Caco-2 (cell line): ENCODE measurements around the gene VPS8. TPM values are rescaled to one million over a fixed set of nuclear protein-coding genes. Genes with fewer than 3 reads are reported as not detected.

Source experiments
- BruUV-seq: library from RNA; stranded (reverse); fragments of 400-500 nt; replicated peaks from 2 replicates; lab custom pipeline; 2021; lab: Mats Ljungman, UMichigan
- CTCF ChIA-PET: fragments of 300-600 bp; sonication (Branson Sonifier 250); formaldehyde crosslinking; loops from one replicate; lab custom pipeline; 2022; ENCODE audit warnings: antibody characterized with exemption; lab: Charles Lee
- POLR2A ChIA-PET: fragments of 300-600 bp; sonication (Branson Sonifier 250); formaldehyde crosslinking; loops from one replicate; lab custom pipeline; 2022; ENCODE audit warnings: antibody characterized with exemption; lab: Charles Lee
- DNase-seq, 2 experiments: peaks; one replicate each; pipeline versions ENCODE4 v3.0.0 to v3.0.0-alpha.2; 2020 to 2022
- H3K27me3 ChIP-seq: replicated peaks from 2 replicates; pipeline ENCODE4 v1.6.0; 2011; ENCODE audit warnings: low read length; ENCODE audit not compliant: control insufficient read depth, insufficient read depth
- H3K36me3 ChIP-seq: 2 replicates; pipeline ENCODE4 v1.5.1; 2011; ENCODE audit warnings: low read length; ENCODE audit not compliant: control insufficient read depth, insufficient read depth
- H3K4me1 ChIP-seq: fragments of 250-450 bp; sonication (Bioruptor Pico); 2 replicates; pipeline ENCODE4 v1.5.1; 2020; ENCODE audit warnings: mild to moderate bottlenecking
- H3K4me3 ChIP-seq: 2 replicates; pipeline ENCODE4 v1.5.1; 2011; ENCODE audit warnings: low read depth, mild to moderate bottlenecking, control low read depth, low read length
- H3K9me3 ChIP-seq: fragments of 250-450 bp; sonication (Bioruptor Pico); 2 replicates; pipeline ENCODE4 v1.5.1; 2020; ENCODE audit warnings: mild to moderate bottlenecking, moderate library complexity
- H3K27ac Mint-ChIP-seq: one replicate; pipeline ENCODE4 v1.8.0; 2022; ENCODE audit warnings: mixed read lengths; ENCODE audit not compliant: unreplicated experiment
- H3K27me3 Mint-ChIP-seq: one replicate; pipeline ENCODE4 v1.8.0; 2022; ENCODE audit warnings: mixed read lengths; ENCODE audit not compliant: insufficient read depth, unreplicated experiment
- H3K36me3 Mint-ChIP-seq: one replicate; pipeline ENCODE4 v1.8.0; 2022; ENCODE audit warnings: mild to moderate bottlenecking, mixed read lengths; ENCODE audit not compliant: insufficient read depth, unreplicated experiment
- H3K4me1 Mint-ChIP-seq: one replicate; pipeline ENCODE4 v1.8.0; 2022; ENCODE audit warnings: low read depth, mixed read lengths; ENCODE audit not compliant: unreplicated experiment
- H3K4me3 Mint-ChIP-seq: one replicate; pipeline ENCODE4 v1.8.0; 2022; ENCODE audit warnings: mild to moderate bottlenecking, moderate library complexity, mixed read lengths; ENCODE audit not compliant: unreplicated experiment
- H3K9me3 Mint-ChIP-seq: one replicate; pipeline ENCODE4 v1.8.0; 2022; ENCODE audit warnings: mixed read lengths; ENCODE audit not compliant: unreplicated experiment
- intact Hi-C: fragments of 100-400 bp; cut with micrococcal nuclease; formaldehyde crosslinking; loops from one replicate; pipeline ENCODE4 v1.10.0; 2022; ENCODE audit not compliant: unreplicated experiment
- total RNA-seq: library from RNA; stranded (reverse); gene quantifications from 2 replicates; pipeline ENCODE4 v1.2.3, GENCODE V29; 2022
- TF ChIP-seq, protein P1 (sequence below), 2 experiments: fragments of 200-600 bp in 1 of 2; IDR thresholded peaks; 1 replicate in 1 of 2; 2 replicates in 1 of 2; pipeline versions ENCODE4 v1.5.1 to v1.8.0; 2011 to 2022; ENCODE audit warnings: antibody characterized with exemption in 1 of 2, control low read depth in 1 of 2, inconsistent platforms in 1 of 2, low read depth in 1 of 2, low read length in 1 of 2, mild to moderate bottlenecking in 1 of 2, moderate library complexity in 1 of 2; ENCODE audit not compliant: insufficient read depth in 1 of 2, severe bottlenecking in 1 of 2, unreplicated experiment in 1 of 2

Gene VPS8
- total RNA-seq, 1 experiment from 2014 or later: 44.7 TPM

DNA sequence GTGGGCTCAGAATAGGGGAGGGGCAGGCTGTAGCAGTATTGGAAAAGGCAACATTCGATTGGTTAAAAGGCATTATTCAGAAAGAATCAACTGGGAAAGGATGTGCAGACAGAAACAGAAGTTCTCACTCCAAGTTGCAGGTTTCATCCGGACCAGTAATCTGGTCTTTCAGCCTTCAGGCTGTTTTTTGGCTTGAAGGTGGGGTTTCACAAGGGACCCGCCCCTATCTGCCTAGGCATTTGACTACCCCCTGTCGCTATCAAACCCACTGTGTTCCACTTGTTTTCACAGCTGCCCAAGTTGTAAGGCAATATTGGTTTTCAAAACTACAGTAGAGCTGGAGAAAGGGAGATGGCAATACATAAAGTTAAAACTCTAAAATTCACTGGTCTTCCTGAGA is 96.9 kb downstream of the VPS8 start:
- Mint-ChIP-seq H3K4me3 (no peak overlapping the region), H3K27me3 (no peaks in the 10 kb centered on the region), H3K36me3 (peaks cover 9% of the 10 kb centered on the region), H3K27ac (no peak overlapping the region), H3K9me3 (no peaks in the 10 kb centered on the region), H3K4me1 (peaks cover 7% of the 10 kb centered on the region)
- intact Hi-C loops: no loop called here
- no peaks in the 10 kb centered on the region for H3K27me3 ChIP-seq
- POLR2A ChIA-PET: no interaction called here
- H3K36me3 ChIP-seq: no peaks in the 10 kb centered on the region
- TF ChIP-seq, protein P1, sequence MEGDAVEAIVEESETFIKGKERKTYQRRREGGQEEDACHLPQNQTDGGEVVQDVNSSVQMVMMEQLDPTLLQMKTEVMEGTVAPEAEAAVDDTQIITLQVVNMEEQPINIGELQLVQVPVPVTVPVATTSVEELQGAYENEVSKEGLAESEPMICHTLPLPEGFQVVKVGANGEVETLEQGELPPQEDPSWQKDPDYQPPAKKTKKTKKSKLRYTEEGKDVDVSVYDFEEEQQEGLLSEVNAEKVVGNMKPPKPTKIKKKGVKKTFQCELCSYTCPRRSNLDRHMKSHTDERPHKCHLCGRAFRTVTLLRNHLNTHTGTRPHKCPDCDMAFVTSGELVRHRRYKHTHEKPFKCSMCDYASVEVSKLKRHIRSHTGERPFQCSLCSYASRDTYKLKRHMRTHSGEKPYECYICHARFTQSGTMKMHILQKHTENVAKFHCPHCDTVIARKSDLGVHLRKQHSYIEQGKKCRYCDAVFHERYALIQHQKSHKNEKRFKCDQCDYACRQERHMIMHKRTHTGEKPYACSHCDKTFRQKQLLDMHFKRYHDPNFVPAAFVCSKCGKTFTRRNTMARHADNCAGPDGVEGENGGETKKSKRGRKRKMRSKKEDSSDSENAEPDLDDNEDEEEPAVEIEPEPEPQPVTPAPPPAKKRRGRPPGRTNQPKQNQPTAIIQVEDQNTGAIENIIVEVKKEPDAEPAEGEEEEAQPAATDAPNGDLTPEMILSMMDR (IDR thresholded peaks at IDR 0.05; ENCODE audit: insufficient read depth in 1 of 2, low read depth in 1 of 2, low read length in 1 of 2, severe bottlenecking in 1 of 2, unreplicated experiment in 1 of 2): no peak
- no peaks in the 10 kb centered on the region for H3K9me3 ChIP-seq
- no TSS peak for BruUV-seq
- DNase-seq: no peak
- H3K4me1 ChIP-seq: no peaks in the 10 kb centered on the region
- CTCF ChIA-PET: no interaction called here
- H3K4me3 ChIP-seq: no peak overlapping the region

- CTCF ChIA-PET: no interaction called here
- POLR2A ChIA-PET: no interaction called here
- TF ChIP-seq, protein P1 (IDR thresholded peaks at IDR 0.05; ENCODE audit: insufficient read depth in 1 of 2, low read depth in 1 of 2, low read length in 1 of 2, severe bottlenecking in 1 of 2, unreplicated experiment in 1 of 2): no peak
Measured at GRCh38 chr3:184910664-184911063, 98.7 kb downstream of the VPS8 start.

DNA sequence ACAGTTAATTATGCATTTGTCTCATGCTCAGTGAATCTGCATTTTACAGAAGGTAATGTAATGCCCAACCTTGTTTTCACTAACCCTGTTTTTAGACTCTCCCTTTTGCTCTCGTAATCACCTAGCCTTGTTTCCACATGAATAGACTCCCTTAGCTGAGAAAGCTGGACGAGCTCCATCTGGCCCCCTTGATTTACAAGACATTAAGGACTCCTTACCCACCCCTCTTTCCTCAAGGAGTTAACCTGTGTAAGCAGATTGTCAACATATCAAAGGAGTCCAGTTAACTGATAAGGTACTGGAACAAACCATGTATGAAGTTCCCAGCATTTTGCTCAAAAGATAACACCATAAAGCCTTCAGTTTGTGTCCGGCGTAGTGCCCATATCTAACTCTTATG is 99.6 kb downstream of the VPS8 start:
- ChIA-PET CTCF (interaction anchor here (0.5 kb wide), 1 partner anchor 985 kb away, joined by 4 read pairs; no protein-coding TSS in a partner anchor), POLR2A (no interaction called here)
- Histone ChIP-seq H3K4me1 (no peaks in the 10 kb centered on the region), H3K4me3 (no peak overlapping the region), H3K27me3 (no peaks in the 10 kb centered on the region), H3K9me3 (no peaks in the 10 kb centered on the region), H3K36me3 (no peaks in the 10 kb centered on the region)
- DNase-seq: no peak
- peaks cover 7% of the 10 kb centered on the region for H3K4me1 Mint-ChIP-seq
- no peak overlapping the region for H3K27ac Mint-ChIP-seq
- peaks cover 7% of the 10 kb centered on the region for H3K36me3 Mint-ChIP-seq
- no peaks in the 10 kb centered on the region for H3K27me3 Mint-ChIP-seq
- TF ChIP-seq, protein P1 (IDR thresholded peaks at IDR 0.05; ENCODE audit: insufficient read depth in 1 of 2, low read depth in 1 of 2, low read length in 1 of 2, severe bottlenecking in 1 of 2, unreplicated experiment in 1 of 2): no peak
- BruUV-seq: no TSS peak
- no peaks in the 10 kb centered on the region for H3K9me3 Mint-ChIP-seq
- intact Hi-C loops: no loop called here
- H3K4me3 Mint-ChIP-seq: no peak overlapping the region

More at GRCh38 chr3:184910664-184911063, 98.7 kb downstream of the VPS8 start:
- no peaks in the 10 kb centered on the region for H3K9me3 ChIP-seq
- DNase-seq: no peak
- no TSS peak for BruUV-seq
- H3K4me3 Mint-ChIP-seq: no peak overlapping the region
- intact Hi-C loops: no loop called here
- H3K9me3 Mint-ChIP-seq: no peaks in the 10 kb centered on the region
- no peaks in the 10 kb centered on the region for H3K4me1 ChIP-seq
- H3K27ac Mint-ChIP-seq: no peak overlapping the region
- H3K36me3 Mint-ChIP-seq: no peaks in the 10 kb centered on the region
- H3K36me3 ChIP-seq: no peaks in the 10 kb centered on the region
- no peaks in the 10 kb centered on the region for H3K27me3 ChIP-seq
- no peaks in the 10 kb centered on the region for H3K27me3 Mint-ChIP-seq
- no peak overlapping the region for H3K4me3 ChIP-seq
- peaks cover 7% of the 10 kb centered on the region for H3K4me1 Mint-ChIP-seq
